Keratinocyte (primary cell): ENCODE measurements around the gene NUDT7.

ENCODE experiments used
- EZH2 ChIP-seq: IDR thresholded peaks from one replicate; pipeline ENCODE4 v1.6.1; 2012; ENCODE audit warnings: inconsistent platforms, mild to moderate bottlenecking, low read length, moderate library complexity
- TF ChIP-seq, protein P1 (sequence below), 3 experiments: IDR thresholded peaks in 1 of 3; conservative IDR thresholded peaks in 1 of 3; optimal IDR thresholded peaks in 1 of 3; 2 replicates in 2 of 3; 3 replicates in 1 of 3; pipeline versions ENCODE3 to v1.5.1; 2011; ENCODE audit warnings: low read length in 3 of 3, mild to moderate bottlenecking in 3 of 3, moderate library complexity in 2 of 3, control low read depth in 1 of 3, inconsistent platforms in 1 of 3; ENCODE audit not compliant: insufficient read depth in 2 of 3; ENCODE audit errors: extremely low read depth in 1 of 3

DNA sequence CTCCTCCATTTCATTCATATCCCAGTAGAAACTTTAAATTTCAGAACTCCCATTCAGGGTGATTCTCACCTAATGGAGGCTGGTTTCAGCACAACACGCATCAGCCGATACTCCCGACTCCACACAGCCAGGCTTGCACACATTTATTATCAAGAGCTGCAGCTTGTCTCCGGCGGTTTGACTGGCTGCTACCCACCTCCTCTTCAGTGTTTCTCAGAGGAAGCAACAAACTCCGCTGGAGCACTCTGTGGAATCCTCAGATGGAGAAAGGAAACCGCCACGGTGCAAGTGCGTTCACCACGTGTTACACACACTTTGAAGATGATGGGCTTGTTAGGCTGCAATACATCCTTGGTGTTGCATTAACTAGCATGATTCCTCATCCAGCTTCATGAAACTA, 39.7 kb upstream of the NUDT7 start:
- TF ChIP-seq, protein P1, sequence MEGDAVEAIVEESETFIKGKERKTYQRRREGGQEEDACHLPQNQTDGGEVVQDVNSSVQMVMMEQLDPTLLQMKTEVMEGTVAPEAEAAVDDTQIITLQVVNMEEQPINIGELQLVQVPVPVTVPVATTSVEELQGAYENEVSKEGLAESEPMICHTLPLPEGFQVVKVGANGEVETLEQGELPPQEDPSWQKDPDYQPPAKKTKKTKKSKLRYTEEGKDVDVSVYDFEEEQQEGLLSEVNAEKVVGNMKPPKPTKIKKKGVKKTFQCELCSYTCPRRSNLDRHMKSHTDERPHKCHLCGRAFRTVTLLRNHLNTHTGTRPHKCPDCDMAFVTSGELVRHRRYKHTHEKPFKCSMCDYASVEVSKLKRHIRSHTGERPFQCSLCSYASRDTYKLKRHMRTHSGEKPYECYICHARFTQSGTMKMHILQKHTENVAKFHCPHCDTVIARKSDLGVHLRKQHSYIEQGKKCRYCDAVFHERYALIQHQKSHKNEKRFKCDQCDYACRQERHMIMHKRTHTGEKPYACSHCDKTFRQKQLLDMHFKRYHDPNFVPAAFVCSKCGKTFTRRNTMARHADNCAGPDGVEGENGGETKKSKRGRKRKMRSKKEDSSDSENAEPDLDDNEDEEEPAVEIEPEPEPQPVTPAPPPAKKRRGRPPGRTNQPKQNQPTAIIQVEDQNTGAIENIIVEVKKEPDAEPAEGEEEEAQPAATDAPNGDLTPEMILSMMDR (optimal IDR thresholded peaks at IDR 0.05 in 1 of 3, IDR thresholded peaks at IDR 0.05 in 1 of 3, conservative IDR thresholded peaks at IDR 0.05 in 1 of 3; ENCODE audit: extremely low read depth in 1 of 3, insufficient read depth in 2 of 3, low read length in 3 of 3): no peak
- TF ChIP-seq EZH2: no peak
